ENCODE measurements around the gene RNASE7. TPM values are rescaled to one million over a fixed set of nuclear protein-coding genes. Genes with fewer than 3 reads are reported as not detected.

The RNASE7 gene
- total RNA-seq, 4 donors from 2014 or later = not detected

DNA sequence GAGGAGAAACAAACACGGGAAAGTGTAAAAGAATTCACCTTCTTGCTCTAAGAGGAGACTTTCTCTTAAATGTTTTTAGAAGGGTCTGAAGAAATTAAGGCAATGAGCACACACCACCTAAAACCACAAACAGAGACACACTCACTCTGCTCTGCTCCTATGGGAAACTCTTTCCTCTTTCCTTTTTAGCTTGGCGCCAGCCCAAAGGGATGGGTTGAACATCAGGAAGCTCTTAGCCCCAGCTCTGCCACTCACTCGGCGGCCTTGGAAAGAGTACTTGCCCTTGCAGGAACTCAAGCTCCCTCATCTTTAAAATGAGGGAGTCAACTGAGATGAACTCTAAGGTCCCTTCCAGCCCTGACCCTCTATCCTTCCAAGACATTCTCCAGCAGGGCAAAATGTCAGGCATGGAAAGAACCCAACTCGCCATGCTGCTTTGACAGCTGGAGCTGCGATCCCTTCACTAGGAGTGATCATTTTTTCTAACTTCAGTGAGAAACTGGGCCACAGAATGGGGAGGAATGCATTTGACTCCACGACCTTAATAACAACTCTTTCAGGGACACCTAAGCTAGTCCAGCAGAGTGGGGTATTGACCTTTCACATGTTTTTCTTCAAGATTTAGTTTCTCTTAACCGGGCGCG lies 14.5 kb downstream of the RNASE7 start:
- TF ChIP-seq, protein P1, sequence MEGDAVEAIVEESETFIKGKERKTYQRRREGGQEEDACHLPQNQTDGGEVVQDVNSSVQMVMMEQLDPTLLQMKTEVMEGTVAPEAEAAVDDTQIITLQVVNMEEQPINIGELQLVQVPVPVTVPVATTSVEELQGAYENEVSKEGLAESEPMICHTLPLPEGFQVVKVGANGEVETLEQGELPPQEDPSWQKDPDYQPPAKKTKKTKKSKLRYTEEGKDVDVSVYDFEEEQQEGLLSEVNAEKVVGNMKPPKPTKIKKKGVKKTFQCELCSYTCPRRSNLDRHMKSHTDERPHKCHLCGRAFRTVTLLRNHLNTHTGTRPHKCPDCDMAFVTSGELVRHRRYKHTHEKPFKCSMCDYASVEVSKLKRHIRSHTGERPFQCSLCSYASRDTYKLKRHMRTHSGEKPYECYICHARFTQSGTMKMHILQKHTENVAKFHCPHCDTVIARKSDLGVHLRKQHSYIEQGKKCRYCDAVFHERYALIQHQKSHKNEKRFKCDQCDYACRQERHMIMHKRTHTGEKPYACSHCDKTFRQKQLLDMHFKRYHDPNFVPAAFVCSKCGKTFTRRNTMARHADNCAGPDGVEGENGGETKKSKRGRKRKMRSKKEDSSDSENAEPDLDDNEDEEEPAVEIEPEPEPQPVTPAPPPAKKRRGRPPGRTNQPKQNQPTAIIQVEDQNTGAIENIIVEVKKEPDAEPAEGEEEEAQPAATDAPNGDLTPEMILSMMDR (IDR thresholded peaks at IDR 0.05; ENCODE audit: low read depth) = no peak

DNA sequence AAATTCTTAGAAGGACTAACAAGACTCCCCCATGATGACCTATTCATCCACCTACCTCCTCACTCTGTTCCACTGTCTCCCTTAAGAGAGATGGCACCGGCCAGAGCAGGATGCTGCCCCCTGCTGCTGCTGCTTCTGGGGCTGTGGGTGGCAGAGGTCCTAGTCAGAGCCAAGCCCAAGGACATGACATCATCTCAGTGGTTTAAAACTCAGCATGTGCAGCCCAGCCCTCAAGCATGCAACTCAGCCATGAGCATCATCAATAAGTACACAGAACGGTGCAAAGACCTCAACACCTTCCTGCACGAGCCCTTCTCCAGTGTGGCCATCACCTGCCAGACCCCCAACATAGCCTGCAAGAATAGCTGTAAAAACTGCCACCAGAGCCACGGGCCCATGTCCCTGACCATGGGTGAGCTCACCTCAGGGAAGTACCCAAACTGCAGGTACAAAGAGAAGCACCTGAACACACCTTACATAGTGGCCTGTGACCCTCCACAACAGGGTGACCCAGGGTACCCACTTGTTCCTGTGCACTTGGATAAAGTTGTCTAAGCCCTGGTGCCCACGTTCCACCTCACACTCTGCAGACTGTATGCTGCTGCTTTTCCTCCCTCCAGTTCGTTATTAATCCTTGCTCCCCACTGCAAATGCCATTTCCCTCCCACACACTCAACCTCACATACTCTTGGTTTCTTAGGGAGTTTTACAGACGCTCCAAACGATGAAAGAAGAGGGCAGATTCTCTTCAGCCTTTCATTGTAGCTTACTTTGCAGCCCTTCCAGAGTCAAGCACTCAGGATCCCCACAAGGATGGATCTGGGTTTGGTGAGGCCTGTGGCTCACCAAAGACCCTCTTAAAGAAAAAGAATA lies 15.9 kb downstream of the RNASE7 start, which contains the start of gene RNASE8:
TSS of gene RNASE8 (plus strand) at position 20 of the 873 bp plus-strand sequence. CDS start at position 91, 71 bp downstream.
- TF ChIP-seq, protein P1 (IDR thresholded peaks at IDR 0.05; ENCODE audit: low read depth) = no peak

DNA sequence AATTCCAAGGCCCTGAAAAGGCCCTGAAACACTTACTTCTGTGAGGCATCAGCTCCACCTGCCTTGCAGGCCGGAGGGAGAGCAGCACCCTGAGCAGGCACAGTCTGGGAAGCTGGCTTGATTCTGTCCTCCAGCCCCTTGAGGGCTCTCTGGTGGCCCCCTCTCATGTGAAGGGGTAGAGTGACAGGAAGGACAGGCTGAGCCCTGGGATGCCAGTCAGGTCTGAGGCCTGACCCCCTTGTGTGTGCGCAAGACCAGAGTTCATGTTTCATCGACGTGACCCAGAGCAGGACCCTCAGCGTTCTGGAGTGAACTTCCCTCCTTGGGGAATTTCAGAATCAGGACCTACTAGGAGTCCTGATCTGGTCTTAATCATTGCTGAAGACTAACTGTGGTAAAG lies 16.7 kb downstream of the RNASE7 start:
- TF ChIP-seq, protein P1 (IDR thresholded peaks at IDR 0.05; ENCODE audit: low read depth) = no peak

DNA sequence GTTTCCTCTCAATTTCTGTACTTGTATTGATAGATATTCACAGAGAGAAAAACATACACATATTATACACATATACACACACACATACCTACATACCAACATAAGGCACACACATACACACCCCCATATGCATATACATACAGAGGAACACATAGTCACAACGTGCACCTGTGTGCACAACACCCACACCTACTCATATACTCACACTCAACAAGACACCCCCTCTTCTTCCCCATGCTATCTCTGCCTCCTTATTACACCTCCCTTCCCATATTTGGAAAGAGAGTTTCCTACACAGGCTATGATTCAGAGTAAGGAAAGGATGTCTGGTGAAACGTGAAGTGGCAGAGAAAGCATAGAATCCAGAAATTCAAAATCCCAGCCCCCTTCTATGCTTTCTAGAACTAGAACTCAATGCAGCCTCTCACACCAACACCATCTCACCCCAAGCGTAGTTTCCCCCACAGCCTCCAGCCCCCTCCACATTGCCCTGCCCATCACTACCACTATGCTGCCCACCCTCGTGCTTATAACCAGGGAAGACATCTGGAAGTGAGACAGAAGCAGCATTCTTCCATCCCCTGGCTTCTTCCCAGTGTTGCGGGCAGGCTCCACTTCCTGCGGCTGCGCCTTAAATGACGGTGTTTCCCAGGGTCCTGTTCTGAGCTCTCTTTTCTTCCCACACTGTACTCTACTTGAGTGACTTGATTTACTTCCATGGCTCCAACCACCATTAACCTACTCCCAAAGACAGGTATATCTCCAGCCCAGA lies 17.9 kb downstream of the RNASE7 start:
- TF ChIP-seq, protein P1 (IDR thresholded peaks at IDR 0.05; ENCODE audit: low read depth) = no peak

DNA sequence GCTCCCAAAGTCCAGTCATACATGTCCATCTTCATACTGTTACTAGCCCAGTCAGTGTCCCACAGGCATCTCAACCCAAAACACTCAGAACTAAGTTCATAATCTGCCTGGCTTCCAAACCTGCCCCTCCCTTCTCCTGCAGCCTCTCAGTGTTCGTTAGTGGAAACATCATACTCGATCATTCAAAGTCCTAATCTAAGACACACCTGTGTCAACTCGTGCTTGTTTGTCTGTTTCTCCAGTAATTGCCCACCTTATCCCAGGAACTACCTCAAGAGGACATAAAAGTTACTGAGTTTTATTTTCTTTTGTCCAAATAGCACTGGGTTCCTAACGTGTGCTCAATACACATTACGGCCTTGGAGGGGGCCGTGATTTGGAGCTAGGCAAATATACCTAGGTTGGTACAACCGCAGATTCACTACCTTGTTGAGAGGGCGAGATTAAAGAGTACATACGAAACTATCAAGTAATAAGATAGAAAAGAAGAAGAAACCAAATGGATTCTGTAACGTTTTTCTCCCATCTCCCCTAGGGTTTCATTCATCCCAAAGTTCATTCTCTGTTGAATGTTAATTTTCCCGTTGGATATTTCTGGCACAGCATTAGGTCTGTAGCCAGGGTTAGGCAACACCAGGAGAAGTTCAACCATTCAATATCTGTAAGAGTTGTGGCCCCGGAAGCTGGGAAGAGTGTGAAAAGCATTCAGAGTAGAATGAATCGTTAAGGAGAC lies 18.6 kb downstream of the RNASE7 start:
- TF ChIP-seq, protein P1 (IDR thresholded peaks at IDR 0.05; ENCODE audit: low read depth) = no peak

DNA sequence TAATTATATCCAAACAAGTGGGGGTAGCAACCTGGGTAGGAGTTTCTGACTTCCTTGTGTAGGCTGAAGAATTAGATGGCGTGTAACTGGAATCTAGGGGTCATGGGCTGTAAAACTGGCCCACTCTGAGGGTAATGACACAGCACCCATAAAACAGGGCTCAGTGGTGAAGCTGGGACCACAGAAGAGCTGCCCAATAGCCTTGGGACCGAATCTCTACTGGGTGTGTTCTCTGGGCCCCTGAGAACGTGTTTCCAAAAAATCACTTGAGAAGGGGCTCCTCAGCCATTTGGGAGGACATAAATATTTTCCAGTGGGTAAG lies 19.1 kb downstream of the RNASE7 start:
- TF ChIP-seq, protein P1 (IDR thresholded peaks at IDR 0.05; ENCODE audit: low read depth) = no peak
